Neuronal stem cell (in vitro differentiated cells): ENCODE measurements around the gene APOBEC4.

Source experiments
- DNase-seq: peaks from one replicate; pipeline ENCODE4 v3.0.0-alpha.2; 2013; ENCODE audit warnings: low spot score
- H2AFZ ChIP-seq: one replicate; pipeline ENCODE4 v1.6.1; 2013; ENCODE audit warnings: mild to moderate bottlenecking, low read length, inconsistent platforms
- H2AK5ac ChIP-seq: 2 replicates; pipeline ENCODE4 v1.6.1; 2013; ENCODE audit warnings: low read depth, mild to moderate bottlenecking, inconsistent platforms, low read length, moderate library complexity, mixed read lengths
- H2BK120ac ChIP-seq: 2 replicates; pipeline ENCODE4 v1.6.1; 2013; ENCODE audit warnings: low read depth, mild to moderate bottlenecking, inconsistent platforms, low read length, moderate library complexity, mixed read lengths
- H2BK12ac ChIP-seq: one replicate; pipeline ENCODE4 v1.6.1; 2013; ENCODE audit warnings: low read length, inconsistent platforms
- H2BK15ac ChIP-seq: 2 replicates; pipeline ENCODE4 v1.6.1; 2013; ENCODE audit warnings: mild to moderate bottlenecking, low read length, inconsistent platforms, mixed read lengths
- H2BK5ac ChIP-seq: one replicate; pipeline ENCODE4 v1.6.1; 2013; ENCODE audit warnings: inconsistent platforms, mild to moderate bottlenecking, low read length, moderate library complexity
- H3K14ac ChIP-seq: one replicate; pipeline ENCODE4 v1.6.1; 2013; ENCODE audit warnings: low read length, inconsistent platforms
- H3K18ac ChIP-seq: 2 replicates; pipeline ENCODE4 v1.6.1; 2013; ENCODE audit warnings: low read length, inconsistent platforms
- H3K23ac ChIP-seq: 2 replicates; pipeline ENCODE4 v1.6.1; 2013; ENCODE audit warnings: low read depth, mild to moderate bottlenecking, mixed read lengths, low read length, inconsistent platforms; ENCODE audit not compliant: poor library complexity
- H3K27ac ChIP-seq: replicated peaks from 3 replicates; pipeline ENCODE4 v1.5.1; 2013; ENCODE audit warnings: low read length, inconsistent platforms
- H3K27me3 ChIP-seq, 3 experiments: 2 replicates each; pipeline ENCODE4 v1.6.1; 2013; ENCODE audit warnings: low read length in 3 of 3, mild to moderate bottlenecking in 2 of 3, inconsistent platforms in 1 of 3, low read depth in 1 of 3, mixed read lengths in 1 of 3, moderate library complexity in 1 of 3; ENCODE audit not compliant: control insufficient read depth in 3 of 3, insufficient read depth in 3 of 3
- H3K36me3 ChIP-seq, 2 donors: replicated peaks in 1 of 2; 2 replicates each; pipeline ENCODE4 v1.6.1; 2013; ENCODE audit warnings: low read length in 2 of 2; ENCODE audit not compliant: control insufficient read depth in 2 of 2, insufficient read depth in 2 of 2
- H3K4ac ChIP-seq: 2 replicates; pipeline ENCODE4 v1.6.1; 2013; ENCODE audit warnings: inconsistent platforms, mild to moderate bottlenecking, low read length, moderate library complexity
- H3K4me1 ChIP-seq, 2 donors: 1 replicate in 1 of 2; 2 replicates in 1 of 2; pipeline ENCODE4 v1.6.1; 2013; ENCODE audit warnings: low read length in 2 of 2, low read depth in 1 of 2; ENCODE audit not compliant: control insufficient read depth in 2 of 2, insufficient read depth in 1 of 2
- H3K4me2 ChIP-seq: one replicate; pipeline ENCODE4 v1.6.1; 2013; ENCODE audit warnings: mild to moderate bottlenecking, low read length, inconsistent platforms; ENCODE audit not compliant: insufficient read depth, poor library complexity, severe bottlenecking
- H3K4me3 ChIP-seq, 2 donors: 2 replicates each; pipeline ENCODE4 v1.5.1; 2013; ENCODE audit warnings: low read length in 2 of 2, mild to moderate bottlenecking in 2 of 2, inconsistent platforms in 1 of 2, moderate library complexity in 1 of 2
- H3K79me1 ChIP-seq: one replicate; pipeline ENCODE4 v1.6.1; 2013; ENCODE audit warnings: low read depth, mild to moderate bottlenecking, inconsistent platforms, low read length, moderate library complexity
- H3K9ac ChIP-seq: one replicate; pipeline ENCODE4 v1.6.1; 2013; ENCODE audit warnings: mild to moderate bottlenecking, low read depth, low read length, inconsistent platforms; ENCODE audit not compliant: poor library complexity
- H3K9me3 ChIP-seq, 2 donors: replicated peaks in 1 of 2; 2 replicates each; pipeline versions ENCODE3 to v1.6.1; 2013; ENCODE audit warnings: low read length in 2 of 2, mild to moderate bottlenecking in 2 of 2, inconsistent platforms in 1 of 2, low read depth in 1 of 2, mixed read lengths in 1 of 2, moderate library complexity in 1 of 2; ENCODE audit not compliant: control insufficient read depth in 2 of 2, insufficient read depth in 1 of 2
- H4K8ac ChIP-seq: one replicate; pipeline ENCODE4 v1.6.1; 2013; ENCODE audit warnings: low read depth, mild to moderate bottlenecking, inconsistent platforms, low read length, moderate library complexity
- H4K91ac ChIP-seq: one replicate; pipeline ENCODE4 v1.6.1; 2013; ENCODE audit warnings: low read length, low read depth, mild to moderate bottlenecking, inconsistent platforms; ENCODE audit not compliant: poor library complexity
- WGBS, 2 donors: extraction: QIAGEN DNeasy Blood & Tissue Kit; methylation state at CpG; one replicate each; pipeline ENCODE4 v1.1.7; 2013; ENCODE audit warnings: missing lambda C conversion rate in 2 of 2, mixed read lengths in 1 of 2; ENCODE audit not compliant: insufficient read length in 2 of 2, insufficient replicate concordance in 1 of 2; ENCODE audit errors: extremely low coverage in 2 of 2; 5-methylcytosine and 5-hydroxymethylcytosine counted together

APOBEC4 gene

GRCh38 chr1:183674886-183675285 is 21.8 kb upstream of the APOBEC4 start:
- DNase-seq, result no peak
- Histone ChIP-seq H3K14ac (no peak overlapping the region), H3K4me3 (no peak overlapping the region), H2BK12ac (no peak overlapping the region), H2AK5ac (no peak overlapping the region), H2BK5ac (no peak overlapping the region), H3K23ac (no peak overlapping the region), H2BK120ac (no peak overlapping the region), H3K4ac (no peak overlapping the region), H4K91ac (no peak overlapping the region), H3K27me3 (no peaks in the 10 kb centered on the region), H2BK15ac (no peak overlapping the region), H3K18ac (no peak overlapping the region), H3K9ac (no peak overlapping the region), H3K36me3 (no peaks in the 10 kb centered on the region), H2AFZ (no peak overlapping the region), H3K4me2 (no peak overlapping the region), H3K9me3 (peaks cover 0 to 20% of the 10 kb centered on the region in 2 donors), H3K4me1 (peaks cover 0 to 6% of the 10 kb centered on the region in 2 donors), H3K79me1 (no peaks in the 10 kb centered on the region), H3K27ac (no peak overlapping the region), H4K8ac (no peak overlapping the region)
- WGBS, 2 donors, result no CpG with 5 or more reads among the region's 2 CpGs

- Histone ChIP-seq H3K27ac (no peak overlapping the region), H3K9me3 (peaks cover 0 to 21% of the 10 kb centered on the region in 2 donors), H2AFZ (no peak overlapping the region), H3K9ac (no peak overlapping the region), H3K79me1 (no peaks in the 10 kb centered on the region), H3K18ac (no peak overlapping the region), H2BK15ac (no peak overlapping the region), H4K8ac (no peak overlapping the region), H3K14ac (no peak overlapping the region), H2BK120ac (no peak overlapping the region), H3K36me3 (no peaks in the 10 kb centered on the region), H3K4me3 (no peak overlapping the region), H3K4me2 (no peak overlapping the region), H2BK5ac (no peak overlapping the region), H2BK12ac (no peak overlapping the region), H2AK5ac (no peak overlapping the region), H4K91ac (no peak overlapping the region), H3K27me3 (no peaks in the 10 kb centered on the region), H3K4ac (no peak overlapping the region), H3K4me1 (peaks cover 0 to 6% of the 10 kb centered on the region in 2 donors), H3K23ac (no peak overlapping the region)
- DNase-seq, result no peak
- no CpG with 5 or more reads among the region's 1 CpG for WGBS, 2 donors
Observed at GRCh38 chr1:183674339-183674738, 21.2 kb upstream of the APOBEC4 start.

GRCh38 chr1:183673605-183674323 is 20.6 kb upstream of the APOBEC4 start:
- Histone ChIP-seq H3K36me3 (no peaks in the 10 kb centered on the region), H3K4me3 (no peak overlapping the region), H2AFZ (no peak overlapping the region), H3K9me3 (peaks cover 0 to 21% of the 10 kb centered on the region in 2 donors), H2BK15ac (no peak overlapping the region), H2BK5ac (no peak overlapping the region), H3K27me3 (no peaks in the 10 kb centered on the region), H3K18ac (no peak overlapping the region), H3K4me2 (no peak overlapping the region), H3K79me1 (no peaks in the 10 kb centered on the region), H3K27ac (no peak overlapping the region), H3K23ac (no peak overlapping the region), H4K8ac (no peak overlapping the region), H3K4ac (no peak overlapping the region), H3K14ac (no peak overlapping the region), H4K91ac (no peak overlapping the region), H2BK12ac (no peak overlapping the region), H2AK5ac (no peak overlapping the region), H3K9ac (no peak overlapping the region), H2BK120ac (no peak overlapping the region), H3K4me1 (peaks cover 0 to 6% of the 10 kb centered on the region in 2 donors)
- no peak for DNase-seq
- WGBS, 2 donors, result no CpG with 5 or more reads among the region's 2 CpGs

GRCh38 chr1:183670169-183670568 is 17.1 kb upstream of the APOBEC4 start:
- Histone ChIP-seq H2BK12ac (no peak overlapping the region), H3K4ac (no peak overlapping the region), H3K4me3 (no peak overlapping the region), H3K23ac (no peak overlapping the region), H3K18ac (no peak overlapping the region), H2BK15ac (no peak overlapping the region), H3K9ac (no peak overlapping the region), H3K79me1 (no peaks in the 10 kb centered on the region), H3K9me3 (peaks cover 0 to 21% of the 10 kb centered on the region in 2 donors), H2AFZ (no peak overlapping the region), H2BK5ac (no peak overlapping the region), H3K4me1 (no peaks in the 10 kb centered on the region), H2BK120ac (no peak overlapping the region), H3K36me3 (no peaks in the 10 kb centered on the region), H3K14ac (no peak overlapping the region), H2AK5ac (no peak overlapping the region), H3K27me3 (no peaks in the 10 kb centered on the region), H4K91ac (no peak overlapping the region), H3K27ac (no peak overlapping the region), H4K8ac (no peak overlapping the region), H3K4me2 (no peak overlapping the region)
- no peak for DNase-seq
- no CpG with 5 or more reads among the region's 1 CpG for WGBS, 2 donors
